ENCODE measurements around the gene RIBC1. TPM values are rescaled to one million over a fixed set of nuclear protein-coding genes. Genes with fewer than 3 reads are reported as not detected.
"Not testable (repeated sequence)": the region's sequence is repeated elsewhere in the genome, so short reads cannot be mapped to it uniquely, and the experiment has no call there.

Gene RIBC1
- total RNA-seq, 2 experiments from 2014 or later, result 0.79 to 0.88 TPM

DNA sequence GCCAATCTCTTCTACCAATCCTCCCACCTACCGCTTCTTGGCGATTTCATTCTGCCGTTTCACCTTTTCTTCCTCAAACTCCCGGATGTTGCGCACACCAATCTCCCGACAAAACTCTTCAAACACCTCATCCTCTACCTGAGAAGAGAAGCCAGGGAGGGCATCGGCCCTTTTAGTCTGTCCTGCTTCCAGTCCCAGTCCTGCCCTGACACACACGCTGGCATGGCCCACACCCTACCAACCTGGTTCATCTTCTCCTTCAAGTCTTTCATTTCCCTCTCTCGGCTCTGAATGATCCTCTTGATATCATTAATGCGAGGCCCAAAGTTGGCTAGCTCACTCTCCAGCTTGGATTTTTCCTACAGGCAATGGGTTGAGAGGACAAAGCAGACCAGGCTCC is 19.1 kb upstream of the RIBC1 start:
- H3K4me2 ChIP-seq (ENCODE audit: low read length), result no peak overlapping the region
- no peak overlapping the region for H2AFZ ChIP-seq (ENCODE audit: low read length)
- no peaks in the 10 kb centered on the region for H4K20me1 ChIP-seq (ENCODE audit: insufficient read depth, low read length)
- H3K79me2 ChIP-seq (ENCODE audit: insufficient read depth, low read depth, low read length), result no peaks in the 10 kb centered on the region
- ChIA-PET POLR2A (no interaction called here), CTCF (ENCODE audit: unreplicated experiment) (interaction anchor here (0.5 kb wide), 1 partner anchor 1592 kb away, joined by 3 read pairs; no protein-coding TSS in a partner anchor)
- H3K4me1 ChIP-seq (ENCODE audit: insufficient read depth, low read length, poor library complexity, severe bottlenecking), result no peaks in the 10 kb centered on the region
- no peak for DNase-seq (ENCODE audit: low spot score)
- BruUV-seq (replicated peaks), result no TSS peak
- intact Hi-C loops (cut with micrococcal nuclease; ENCODE audit: unreplicated experiment), result no loop called here
- no peak overlapping the region for H3K27ac ChIP-seq (ENCODE audit: low read depth, low read length, poor library complexity, severe bottlenecking)
- H3K9me2 ChIP-seq (ENCODE audit: insufficient read depth, low read length), result no peaks in the 10 kb centered on the region
- peaks cover 87% of the 10 kb centered on the region for H3K36me3 ChIP-seq (ENCODE audit: insufficient read depth, low read length)
- TF ChIP-seq CTCF (conservative IDR thresholded peaks at IDR 0.05; ENCODE audit: low read length), result no peak
- no peak for TF ChIP-seq EZH2phosphoT487 (IDR thresholded peaks at IDR 0.05; ENCODE audit: borderline replicate concordance, low read depth, low read length)
- no peak overlapping the region for H3K4me3 ChIP-seq (ENCODE audit: low read depth, low read length, poor library complexity, severe bottlenecking)
- no peaks in the 10 kb centered on the region for H3K9me3 ChIP-seq (ENCODE audit: low read length)

- H3K79me2 ChIP-seq (ENCODE audit: insufficient read depth, low read depth, low read length), result peaks cover 31% of the 10 kb centered on the region; the same call in 1 of the 2 replicates
These were observed 10.2 kb upstream of the RIBC1 start for GRCh38 chrX:53412446-53412845.

DNA sequence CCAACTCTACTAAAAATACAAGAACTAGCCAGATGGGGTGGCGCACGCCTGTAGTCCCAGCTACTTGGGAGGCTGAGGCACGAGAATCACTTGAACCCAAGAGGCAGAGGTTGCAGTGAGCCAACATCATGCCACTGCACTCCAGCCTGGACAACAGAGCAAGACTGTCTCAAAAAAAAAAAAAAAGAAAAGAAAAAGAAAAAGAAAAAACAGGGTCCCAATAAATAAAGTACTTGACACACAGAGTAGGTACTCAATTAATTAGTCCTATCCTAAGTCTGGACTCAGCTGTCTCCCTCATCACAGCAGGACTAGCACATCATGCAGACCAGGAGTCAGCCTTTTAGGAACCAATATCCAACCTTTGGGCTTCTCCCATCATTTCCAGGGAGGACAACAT is 2.3 kb upstream of the RIBC1 start:
- H3K4me1 ChIP-seq (ENCODE audit: insufficient read depth, low read length, poor library complexity, severe bottlenecking); H2AFZ ChIP-seq (ENCODE audit: low read length); intact Hi-C loops (cut with micrococcal nuclease; ENCODE audit: unreplicated experiment); H3K27ac ChIP-seq (ENCODE audit: low read depth, low read length, poor library complexity, severe bottlenecking); BruUV-seq (replicated peaks); H4K20me1 ChIP-seq (ENCODE audit: insufficient read depth, low read length); H3K9me3 ChIP-seq (ENCODE audit: low read length); H3K9me2 ChIP-seq (ENCODE audit: insufficient read depth, low read length); DNase-seq (ENCODE audit: low spot score): not testable (repeated sequence)
- ChIA-PET POLR2A (interaction anchor here (0.7 kb wide), 1 partner anchor 12 kb away, joined by 3 read pairs; no protein-coding TSS in a partner anchor), CTCF (ENCODE audit: unreplicated experiment) (interaction anchor here (0.6 kb wide), 1 partner anchor 500 kb away, joined by 4 read pairs; no protein-coding TSS in a partner anchor)
- Histone ChIP-seq H3K79me2 (ENCODE audit: insufficient read depth, low read depth, low read length) (peaks cover 61% of the 10 kb centered on the region), H3K36me3 (ENCODE audit: insufficient read depth, low read length) (peaks cover 30% of the 10 kb centered on the region), H3K4me2 (ENCODE audit: low read length) (peak overlapping the region; percentile 98), H3K4me3 (ENCODE audit: low read depth, low read length, poor library complexity, severe bottlenecking) (peak overlapping the region; percentile 83)

More at GRCh38 chrX:53412446-53412845, 10.2 kb upstream of the RIBC1 start:
- no TSS peak for BruUV-seq (replicated peaks)
- ChIA-PET POLR2A (no interaction called here), CTCF (ENCODE audit: unreplicated experiment) (interaction anchor here (0.6 kb wide), 1 partner anchor 9 kb away, joined by 3 read pairs; no protein-coding TSS in a partner anchor)
- no peaks in the 10 kb centered on the region for H3K9me2 ChIP-seq (ENCODE audit: insufficient read depth, low read length)
- H4K20me1 ChIP-seq (ENCODE audit: insufficient read depth, low read length), result no peaks in the 10 kb centered on the region
- H2AFZ ChIP-seq (ENCODE audit: low read length), result no peak overlapping the region
- intact Hi-C loops (cut with micrococcal nuclease; ENCODE audit: unreplicated experiment), result no loop called here
- no peak overlapping the region for H3K4me3 ChIP-seq (ENCODE audit: low read depth, low read length, poor library complexity, severe bottlenecking)
- no peaks in the 10 kb centered on the region for H3K4me1 ChIP-seq (ENCODE audit: insufficient read depth, low read length, poor library complexity, severe bottlenecking)
- no peak overlapping the region for H3K27ac ChIP-seq (ENCODE audit: low read depth, low read length, poor library complexity, severe bottlenecking)
- no peak overlapping the region for H3K4me2 ChIP-seq (ENCODE audit: low read length)
- H3K36me3 ChIP-seq (ENCODE audit: insufficient read depth, low read length), result peaks cover 81% of the 10 kb centered on the region
- H3K9me3 ChIP-seq (ENCODE audit: low read length), result no peaks in the 10 kb centered on the region
- no peak for DNase-seq (ENCODE audit: low spot score)
- no peak for TF ChIP-seq CTCF (conservative IDR thresholded peaks at IDR 0.05; ENCODE audit: low read length)
- no peak for TF ChIP-seq EZH2phosphoT487 (IDR thresholded peaks at IDR 0.05; ENCODE audit: borderline replicate concordance, low read depth, low read length)
